Epithelial cell of proximal tubule (primary cell): ENCODE results near the gene TMEM209. TPM values are rescaled to one million over a fixed set of nuclear protein-coding genes. Genes with fewer than 3 reads are reported as not detected.

Source experiments
- DNase-seq: peaks from one replicate; pipeline ENCODE4 v3.0.0-alpha.2; 2011; ENCODE audit warnings: low read depth
- H3K4me3 ChIP-seq: 2 replicates; pipeline ENCODE4 v1.5.1; 2011; ENCODE audit warnings: low read depth, mild to moderate bottlenecking, low read length
- total RNA-seq: library from RNA; depleted of rRNA; stranded (reverse); fragments of >200 nt; gene quantifications from 2 replicates; pipeline ENCODE4 v1.2.3, GENCODE V29; 2015
- TF ChIP-seq, protein P1 (sequence below): conservative IDR thresholded peaks from 2 replicates; pipeline ENCODE4 v1.5.1; 2012; ENCODE audit warnings: low read depth, mild to moderate bottlenecking, low read length

Gene TMEM209
- total RNA-seq, 1 donor from 2014 or later: 9.3 TPM

- no peak for DNase-seq
- no peak overlapping the region for H3K4me3 ChIP-seq
- TF ChIP-seq, protein P1, sequence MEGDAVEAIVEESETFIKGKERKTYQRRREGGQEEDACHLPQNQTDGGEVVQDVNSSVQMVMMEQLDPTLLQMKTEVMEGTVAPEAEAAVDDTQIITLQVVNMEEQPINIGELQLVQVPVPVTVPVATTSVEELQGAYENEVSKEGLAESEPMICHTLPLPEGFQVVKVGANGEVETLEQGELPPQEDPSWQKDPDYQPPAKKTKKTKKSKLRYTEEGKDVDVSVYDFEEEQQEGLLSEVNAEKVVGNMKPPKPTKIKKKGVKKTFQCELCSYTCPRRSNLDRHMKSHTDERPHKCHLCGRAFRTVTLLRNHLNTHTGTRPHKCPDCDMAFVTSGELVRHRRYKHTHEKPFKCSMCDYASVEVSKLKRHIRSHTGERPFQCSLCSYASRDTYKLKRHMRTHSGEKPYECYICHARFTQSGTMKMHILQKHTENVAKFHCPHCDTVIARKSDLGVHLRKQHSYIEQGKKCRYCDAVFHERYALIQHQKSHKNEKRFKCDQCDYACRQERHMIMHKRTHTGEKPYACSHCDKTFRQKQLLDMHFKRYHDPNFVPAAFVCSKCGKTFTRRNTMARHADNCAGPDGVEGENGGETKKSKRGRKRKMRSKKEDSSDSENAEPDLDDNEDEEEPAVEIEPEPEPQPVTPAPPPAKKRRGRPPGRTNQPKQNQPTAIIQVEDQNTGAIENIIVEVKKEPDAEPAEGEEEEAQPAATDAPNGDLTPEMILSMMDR: no peak
These were observed 90.4 kb downstream of the TMEM209 start for GRCh38 chr7:130114776-130115175.

Other genes with a start within 250 kb of the TMEM209 start
- 26.1 and 28.6 TPM in 2 replicates for gene ZC3HC1, start 154.0 kb downstream of the TMEM209 start, total RNA-seq
- gene KLHDC10, start 134.9 kb downstream of the TMEM209 start, total RNA-seq: 12.6 and 13.3 TPM in 2 replicates
- not detected in 2 replicates for gene SSMEM1, start 2.5 kb upstream of the TMEM209 start, total RNA-seq
- 0.14 TPM in 1 of 2 replicates, not detected in the other for gene CPA2, start 61.5 kb upstream of the TMEM209 start, total RNA-seq
- gene CPA4, start 87.8 kb upstream of the TMEM209 start, total RNA-seq: 19.2 and 19.6 TPM in 2 replicates
- gene CPA5, start 139.4 kb upstream of the TMEM209 start, total RNA-seq: 0.12 TPM in 1 of 2 replicates, not detected in the other
- not detected in 2 replicates for gene CPA1, start 175.1 kb upstream of the TMEM209 start, total RNA-seq
- gene CEP41, start 235.6 kb upstream of the TMEM209 start, total RNA-seq: 19.1 and 22.0 TPM in 2 replicates